NCI-H2107 (cell line): Measurements from ENCODE around the gene KCNE4.

ENCODE experiments used
- DNase-seq: peaks from one replicate; lab custom pipeline; 2025; lab: John Stamatoyannopoulos, UW

Gene KCNE4

GRCh38 chr2:223051693-223052289, at the start of gene KCNE4:
TSS of gene KCNE4 (plus strand) at chr2:223052190. CDS start at chr2:223052831, 641 bp downstream.
- no peak for DNase-seq

GRCh38 chr2:223003191-223003590, 48.8 kb upstream of the KCNE4 start:
- DNase-seq, result no peak

GRCh38 chr2:223005496-223005895, 46.5 kb upstream of the KCNE4 start:
- DNase-seq, result no peak

GRCh38 chr2:223007531-223007930, 44.5 kb upstream of the KCNE4 start:
- no peak for DNase-seq

- DNase-seq, result no peak
Measured at GRCh38 chr2:223008162-223008561, 43.8 kb upstream of the KCNE4 start.

GRCh38 chr2:223008956-223009355, 43.0 kb upstream of the KCNE4 start:
- DNase-seq, result no peak

- no peak for DNase-seq
Measured at GRCh38 chr2:223010641-223011040, 41.3 kb upstream of the KCNE4 start.

GRCh38 chr2:223012291-223012690, 39.7 kb upstream of the KCNE4 start:
- no peak for DNase-seq

- DNase-seq, result no peak
Measured at GRCh38 chr2:223019390-223019930, 32.5 kb upstream of the KCNE4 start.

- no peak for DNase-seq
Measured at GRCh38 chr2:223019987-223020717, 31.8 kb upstream of the KCNE4 start.

- DNase-seq, result no peak
Measured at GRCh38 chr2:223020971-223021675, 30.9 kb upstream of the KCNE4 start.

GRCh38 chr2:223026357-223027110, 25.5 kb upstream of the KCNE4 start:
- no peak for DNase-seq

- no peak for DNase-seq
Measured at GRCh38 chr2:223027442-223027841, 24.5 kb upstream of the KCNE4 start.

- no peak for DNase-seq
Measured at GRCh38 chr2:223029287-223029686, 22.7 kb upstream of the KCNE4 start.

GRCh38 chr2:223032187-223033142, 19.5 kb upstream of the KCNE4 start:
- no peak for DNase-seq

GRCh38 chr2:223034221-223034975, 17.6 kb upstream of the KCNE4 start:
- DNase-seq, result no peak

- DNase-seq, result no peak
Measured at GRCh38 chr2:223036790-223037444, 15.1 kb upstream of the KCNE4 start.

GRCh38 chr2:223037445-223037800, 14.6 kb upstream of the KCNE4 start:
- no peak for DNase-seq

- DNase-seq, result no peak
Measured at GRCh38 chr2:223039618-223040017, 12.4 kb upstream of the KCNE4 start.

- DNase-seq, result no peak
Measured at GRCh38 chr2:223040527-223040926, 11.5 kb upstream of the KCNE4 start.
